Measurements from ENCODE around the gene CD247.
"Not testable (repeated sequence)": the region's sequence is repeated elsewhere in the genome, so short reads cannot be mapped to it uniquely, and the experiment has no call there.

CD247 gene

DNA sequence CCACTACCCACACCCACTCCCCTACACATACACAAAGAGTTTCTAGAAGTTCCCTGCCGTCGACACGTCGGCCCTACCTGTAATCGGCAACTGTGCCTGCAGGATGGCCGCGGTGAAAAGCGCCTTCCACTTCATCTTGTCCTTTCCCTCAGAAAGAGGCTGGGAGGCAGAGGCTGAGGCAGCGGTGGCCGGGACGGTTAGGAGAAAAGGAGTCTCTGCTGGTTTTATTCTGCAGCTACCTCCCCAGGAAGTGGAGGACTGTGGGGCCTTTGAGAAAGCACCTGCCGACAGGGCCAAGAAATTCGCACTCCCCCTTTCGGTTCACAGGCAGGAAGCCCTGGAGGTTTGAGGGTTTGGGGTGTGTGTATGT lies at the start of gene CD247:
Gene CD247, minus strand, starts transcription at position 199 of the 370 bp plus-strand sequence. Its CDS starts 64 bp downstream, at position 135.
- DNase-seq, result no peak

DNA sequence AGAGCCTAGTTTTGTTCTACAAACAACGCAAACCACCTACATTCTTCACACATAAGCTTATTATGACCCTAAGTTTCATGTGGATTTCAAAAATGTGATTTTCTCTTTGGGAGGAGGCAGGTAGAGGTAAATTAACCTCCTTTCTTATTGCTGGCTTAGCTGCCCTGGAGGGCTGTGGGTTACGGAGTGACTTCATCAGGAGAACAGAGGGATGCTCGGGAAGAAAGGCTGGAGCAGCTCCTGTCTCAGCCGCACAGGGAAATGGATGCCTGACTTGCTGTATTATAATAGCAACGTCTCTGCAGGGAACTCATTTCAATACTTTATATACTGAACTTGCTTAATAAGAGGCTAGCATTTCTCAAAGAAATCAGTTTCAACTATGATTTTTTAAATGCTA lies 49.3 kb upstream of the CD247 start:
- DNase-seq, result no peak

DNA sequence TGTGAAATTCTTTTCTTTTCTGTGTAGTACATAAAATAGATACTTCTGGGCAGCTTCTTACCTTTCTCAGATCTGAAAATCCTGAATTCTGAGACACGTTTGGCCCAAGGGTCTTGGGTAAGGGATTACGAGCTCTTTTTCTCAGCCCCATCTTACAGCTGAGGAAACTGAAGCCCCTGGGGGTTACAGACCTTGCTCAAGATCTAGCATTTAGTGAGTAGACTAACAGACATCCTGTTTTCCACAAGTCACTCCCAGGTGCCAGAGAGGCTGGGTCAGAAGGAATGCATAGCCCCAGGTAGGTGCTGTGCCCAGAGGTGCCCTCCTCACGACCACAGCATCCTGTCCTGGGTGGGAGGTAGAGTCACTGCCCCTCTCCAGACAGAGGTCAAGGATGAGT lies 48.4 kb upstream of the CD247 start:
- no peak for DNase-seq

DNA sequence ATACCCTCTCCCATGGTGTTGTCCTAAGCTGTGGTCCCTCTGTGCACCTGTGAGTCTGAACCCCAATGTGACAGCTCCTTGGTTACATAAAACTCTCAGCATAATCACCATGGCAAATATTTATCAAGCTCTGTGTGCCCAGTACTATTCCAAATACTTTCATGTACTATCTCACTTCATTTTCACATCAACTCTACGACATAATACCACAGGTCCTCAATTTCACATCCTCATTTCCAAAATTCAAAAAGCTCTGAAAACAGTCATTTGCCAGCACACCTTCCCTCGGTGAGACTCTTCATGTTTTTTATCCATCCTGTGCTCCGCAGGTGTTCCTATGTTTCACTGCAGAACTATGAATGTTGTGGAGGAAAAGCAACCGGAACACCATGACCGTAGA lies 47.6 kb upstream of the CD247 start:
- no peak for DNase-seq

DNA sequence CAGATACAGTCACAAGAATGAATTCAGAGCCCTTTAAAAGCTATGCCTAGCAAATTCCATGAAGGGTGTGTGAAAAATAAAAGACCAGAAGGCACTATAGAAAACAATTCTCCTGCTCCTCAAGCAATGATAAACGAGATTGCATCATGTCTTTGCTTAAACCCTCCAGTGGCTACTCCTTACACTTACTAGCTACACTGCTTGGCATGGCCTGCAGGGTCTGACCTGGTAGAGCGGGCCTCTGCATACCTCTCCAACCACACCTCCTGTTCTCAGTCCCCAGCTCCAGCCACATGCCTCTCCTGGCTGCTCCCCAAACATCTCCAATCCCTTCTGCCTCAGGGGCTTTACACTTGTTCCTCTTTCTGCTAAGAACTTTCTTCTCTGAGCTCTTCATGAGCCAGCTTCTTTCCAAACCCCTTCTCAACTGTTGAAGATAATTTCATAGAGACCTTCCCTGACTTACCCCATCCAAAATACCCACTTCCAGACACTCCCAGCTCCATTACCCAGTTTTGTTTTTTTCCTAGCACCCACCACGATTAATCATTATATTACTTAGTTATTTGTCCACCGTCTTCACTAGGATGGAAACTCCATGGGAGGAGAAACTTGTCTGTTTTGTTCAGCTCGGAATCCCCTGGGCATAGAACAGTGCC lies 46.4 kb upstream of the CD247 start:
- DNase-seq, result no peak

DNA sequence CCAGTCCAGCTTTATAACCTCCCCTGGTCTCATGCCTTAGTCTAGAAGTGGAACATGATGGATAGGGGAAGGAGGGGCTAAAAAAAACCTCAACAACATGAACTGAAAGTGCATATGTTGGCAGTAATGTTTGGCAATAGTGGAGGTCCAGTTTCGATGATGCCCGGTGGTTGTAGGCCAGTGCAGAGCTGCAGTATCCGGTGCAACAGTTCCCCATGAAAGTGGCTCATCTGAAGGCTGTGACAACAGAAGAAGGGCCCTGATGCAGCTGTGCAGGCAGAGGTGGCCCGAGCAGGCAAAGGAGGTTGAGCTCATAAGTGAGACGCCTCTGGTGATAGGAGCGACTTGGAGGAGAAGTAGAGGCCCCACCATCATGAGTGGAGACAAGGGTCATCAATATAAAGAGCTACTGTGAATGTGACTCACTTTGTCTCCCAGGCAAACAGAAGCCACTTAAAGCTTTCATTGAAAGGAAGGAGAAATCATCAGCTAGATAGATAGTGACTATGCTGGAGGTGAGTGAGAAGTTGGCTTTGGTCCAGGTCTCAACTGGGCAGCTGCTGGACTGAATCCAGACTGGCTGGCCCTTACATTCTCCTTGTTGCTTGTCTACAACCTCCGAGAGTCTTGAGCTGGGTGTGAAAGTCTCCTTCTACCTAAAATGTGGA lies 45.4 kb upstream of the CD247 start:
- no peak for DNase-seq

DNA sequence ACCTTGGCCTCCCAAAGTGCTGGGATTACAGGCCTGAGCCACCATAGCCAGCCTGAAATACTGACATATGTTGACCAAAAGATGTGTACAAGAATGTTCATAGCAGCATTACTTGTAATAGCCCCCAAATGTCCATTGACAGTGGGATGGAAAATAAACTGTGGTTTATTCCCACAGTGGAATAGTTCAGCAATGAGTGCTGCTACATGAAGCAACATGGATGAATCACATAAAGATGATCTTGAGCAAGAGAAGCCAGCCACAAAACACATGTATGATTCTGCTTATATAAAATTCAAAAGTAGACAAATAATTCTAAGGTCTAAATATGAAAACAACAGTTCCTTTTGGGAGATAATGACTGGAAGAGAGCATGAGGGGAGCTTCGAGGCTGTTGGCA lies 44.4 kb upstream of the CD247 start:
- DNase-seq, result no peak

DNA sequence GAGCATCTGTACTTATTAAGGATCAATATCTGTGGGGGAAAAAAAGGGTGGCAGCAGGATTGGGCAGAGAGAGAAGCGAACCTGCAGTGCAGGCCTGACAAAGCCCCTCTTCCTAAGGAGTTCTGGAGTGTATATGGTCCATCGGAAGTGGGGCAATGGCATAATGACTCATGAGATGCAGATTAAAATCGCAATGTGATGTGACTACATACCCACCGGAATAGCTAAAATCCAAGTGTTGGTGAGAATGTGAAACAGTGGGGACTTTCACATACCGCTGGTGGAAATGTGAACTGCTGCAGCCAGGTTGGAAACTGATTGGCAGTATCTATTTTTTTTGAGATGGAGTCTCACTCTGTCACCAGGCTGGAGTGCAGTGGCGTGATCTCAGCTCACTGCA lies 43.4 kb upstream of the CD247 start:
- no peak for DNase-seq

DNA sequence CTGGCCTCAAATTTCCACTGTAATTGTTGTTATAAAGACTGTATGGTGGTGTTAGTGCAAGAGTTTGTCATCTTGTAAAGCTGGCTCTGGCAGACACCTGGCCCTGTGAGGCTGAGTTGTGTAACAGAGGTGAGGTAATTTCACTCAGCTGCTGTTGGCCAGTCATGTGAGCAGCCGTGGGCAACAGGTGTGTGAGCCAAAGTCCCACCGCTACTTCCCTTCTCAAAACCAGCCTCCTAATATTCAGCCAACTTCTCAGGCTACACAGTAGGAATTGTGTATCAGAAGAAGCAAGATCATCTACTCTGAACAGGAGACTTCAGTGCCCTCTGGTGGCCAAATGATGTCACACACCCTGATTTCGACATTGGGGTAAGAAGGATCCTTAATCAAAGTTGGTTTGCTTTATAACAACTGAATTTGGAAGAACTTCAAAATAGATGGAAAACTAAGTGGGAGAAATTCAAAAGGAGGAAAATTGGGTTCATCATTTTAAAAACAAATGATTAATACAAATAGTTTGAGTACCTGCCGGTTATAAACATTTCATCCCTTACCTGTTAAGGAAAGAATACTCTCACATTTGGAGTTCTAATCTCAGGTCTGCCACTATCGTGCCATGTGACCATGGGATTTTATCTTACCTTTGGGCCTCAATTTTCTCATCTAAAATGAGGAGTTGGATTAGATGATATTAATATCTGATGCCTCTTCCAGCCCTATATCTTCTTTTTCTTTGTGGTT lies 37.8 kb upstream of the CD247 start:
- peak in 1 of 2 experiments; percentile 56 for DNase-seq

DNA sequence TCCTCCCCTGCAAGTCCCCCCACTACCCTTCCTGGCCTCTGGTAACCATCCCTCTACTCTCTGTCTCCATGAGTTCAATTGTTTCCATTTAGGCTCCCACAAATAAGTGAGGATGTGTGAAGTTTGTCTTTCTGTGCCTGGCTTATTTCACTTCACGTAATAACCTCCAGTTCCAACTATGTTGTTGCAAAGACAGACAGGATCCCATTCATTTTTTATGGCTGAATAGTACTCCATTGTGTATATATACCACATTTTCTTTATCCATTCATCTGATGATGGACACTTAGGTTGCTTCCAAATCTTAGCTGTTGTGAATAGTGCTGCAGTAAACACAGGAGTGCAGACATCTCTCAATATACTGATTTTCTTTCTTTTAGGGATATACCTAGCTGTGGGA lies 36.7 kb upstream of the CD247 start:
- not testable (repeated sequence) for DNase-seq

DNA sequence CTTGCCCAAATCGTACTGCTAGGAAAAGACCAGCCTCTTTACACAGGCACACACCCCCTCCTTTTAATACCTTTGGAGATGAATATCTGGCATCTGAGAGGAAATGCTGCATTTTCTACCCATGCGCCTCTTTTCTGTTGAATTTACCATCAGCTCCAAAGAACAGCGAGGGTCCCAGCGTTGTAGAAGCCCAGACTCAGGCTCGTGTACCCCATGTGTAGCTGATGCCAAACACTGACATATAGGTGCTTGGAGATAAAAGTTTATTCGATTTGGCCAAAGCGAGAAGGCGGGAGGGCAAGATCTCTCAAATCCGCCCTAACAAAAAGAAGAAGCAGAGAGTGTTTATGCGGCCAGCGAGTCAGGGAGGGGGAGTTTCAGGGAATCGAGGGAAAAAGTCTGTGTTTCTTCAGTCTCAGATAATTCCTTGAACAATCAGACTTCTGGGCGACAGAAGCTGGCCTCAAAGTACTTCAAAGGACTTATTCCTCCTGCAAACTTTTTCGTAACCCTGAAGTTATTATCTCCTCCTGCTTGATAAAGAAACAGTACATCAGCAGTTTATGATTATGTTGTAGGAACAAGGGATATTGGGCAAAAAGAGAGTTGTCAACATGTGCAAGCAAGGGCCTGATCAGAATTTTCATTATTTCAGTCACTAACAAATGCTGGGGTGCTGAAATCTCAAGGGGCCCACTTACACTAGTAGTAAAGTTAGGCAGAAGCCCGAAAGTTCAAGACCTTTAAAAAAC lies 35.9 kb upstream of the CD247 start:
- no peak for DNase-seq

DNA sequence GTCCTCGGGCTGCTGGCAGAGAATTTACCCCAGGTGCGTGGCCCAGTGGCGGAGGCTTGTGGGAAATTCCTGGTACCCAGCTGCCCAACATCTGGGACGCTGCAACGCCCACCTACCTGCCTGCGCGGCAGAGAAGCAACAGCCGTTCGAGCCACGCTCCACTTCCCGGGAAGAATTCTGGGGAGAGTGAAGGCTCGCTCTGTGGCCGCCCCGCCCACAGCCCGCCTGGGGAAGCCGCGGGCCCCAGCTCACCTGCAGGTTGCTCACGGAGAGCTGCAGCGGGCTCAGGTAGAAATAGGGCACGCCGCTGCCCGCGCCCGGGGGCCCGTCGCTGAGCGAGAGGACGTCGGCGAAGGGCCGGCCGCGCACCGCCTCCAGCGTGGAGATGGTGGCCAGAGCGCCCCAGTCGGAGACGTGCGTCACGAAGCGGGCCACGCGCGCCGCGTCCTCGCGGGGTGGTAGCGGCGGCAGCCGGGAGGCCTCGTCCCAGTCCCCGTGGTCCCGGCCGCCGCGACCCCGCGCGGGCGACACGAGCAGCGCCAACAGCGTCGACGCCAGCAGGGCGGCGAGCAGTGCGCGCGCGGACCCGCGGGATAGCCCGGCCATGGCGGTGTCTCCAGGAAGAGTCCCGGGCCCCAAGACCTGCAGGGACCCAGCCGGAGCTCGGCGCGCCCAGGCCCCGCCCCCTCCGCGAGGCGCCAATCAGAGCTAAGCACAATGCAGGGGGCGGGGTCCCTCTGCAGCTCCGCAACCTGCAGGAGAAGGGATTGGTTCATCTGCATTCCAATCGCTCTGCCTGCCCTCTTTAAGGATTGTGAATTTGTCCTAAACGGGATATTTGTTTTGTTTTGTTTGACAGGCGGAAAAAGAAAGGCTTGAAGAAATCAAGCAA lies 35.1 kb upstream of the CD247 start, which contains the start of gene CREG1:
Gene CREG1, minus strand, starts transcription at position 627 of the 892 bp plus-strand sequence.
- peak; percentile 74 to 88 for DNase-seq

DNA sequence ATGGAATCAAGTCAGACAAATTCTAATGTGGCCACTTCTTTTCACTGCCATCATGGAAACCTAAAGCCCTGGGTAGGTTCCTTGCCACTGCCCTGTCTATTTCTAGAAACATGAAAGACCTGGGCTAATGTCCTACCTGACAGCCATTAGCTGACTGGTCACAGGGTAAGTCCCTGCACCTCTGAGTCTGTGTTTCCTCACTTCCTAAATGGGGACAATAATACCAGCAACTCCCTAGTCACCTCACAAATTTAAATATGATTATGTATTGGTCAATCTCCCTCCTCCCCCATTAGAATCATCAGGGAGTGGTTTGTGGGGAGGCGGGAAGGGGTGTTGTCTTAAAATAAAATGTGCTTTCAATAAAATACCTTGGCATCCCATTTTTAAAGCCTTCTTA lies 33.0 kb upstream of the CD247 start:
- no peak for DNase-seq

DNA sequence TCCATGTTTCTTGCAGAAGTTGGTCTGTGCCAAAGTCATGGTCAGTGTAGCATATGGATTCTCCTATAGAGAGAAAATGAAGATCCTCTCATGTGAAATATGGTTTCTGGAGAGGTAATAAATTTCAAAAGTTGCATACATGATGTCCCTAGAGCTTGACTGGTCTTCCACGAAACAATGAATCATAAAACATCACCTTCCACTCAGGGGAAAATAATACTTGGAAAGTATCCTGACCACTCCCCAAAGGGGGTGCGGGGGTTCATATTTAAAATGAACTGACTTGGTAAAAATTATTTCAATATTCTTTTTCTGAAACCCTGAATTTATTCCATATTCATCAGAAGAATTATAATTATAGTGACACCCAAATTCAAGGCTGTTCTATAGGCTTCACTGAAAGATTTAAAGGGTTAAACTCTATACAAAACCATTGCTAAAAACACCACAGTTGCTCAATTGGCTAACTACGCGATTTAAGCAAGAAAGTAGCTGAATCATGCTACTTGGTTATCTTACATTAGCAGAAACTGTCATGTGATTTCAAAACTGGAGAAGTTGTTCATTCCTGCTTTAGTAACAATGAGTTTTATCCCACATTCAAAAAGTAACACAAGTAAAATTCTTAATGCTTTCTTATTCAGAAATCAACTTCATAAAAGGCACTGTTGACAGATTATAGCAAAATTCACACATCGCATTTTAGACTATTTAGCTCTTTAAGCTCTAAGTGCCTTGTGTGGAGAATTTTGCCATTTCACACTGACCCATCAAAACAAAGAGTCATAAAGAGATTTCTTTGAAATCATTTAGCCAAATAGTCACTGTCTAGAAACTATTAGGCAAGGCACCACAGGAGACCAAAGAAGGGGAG lies 30.0 kb upstream of the CD247 start:
- no peak for DNase-seq

DNA sequence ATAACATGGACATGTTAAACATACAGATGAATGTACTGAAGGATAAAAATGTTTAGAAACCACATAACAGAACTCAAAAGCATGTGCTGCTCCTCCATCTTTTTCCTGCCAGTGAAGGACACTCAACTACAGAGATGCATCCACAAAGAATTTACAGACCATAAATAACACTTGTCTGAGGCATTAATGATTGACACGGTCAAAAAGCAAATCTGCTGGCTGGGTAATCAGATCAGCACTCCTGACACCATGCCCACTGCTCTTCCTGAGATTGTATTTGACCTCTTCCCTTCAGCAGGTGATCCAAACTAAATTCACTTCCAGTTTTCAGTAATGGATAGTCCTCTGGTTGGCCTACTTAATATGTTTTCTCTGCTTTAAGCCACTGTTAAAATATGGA lies 28.6 kb upstream of the CD247 start:
- DNase-seq, result no peak

DNA sequence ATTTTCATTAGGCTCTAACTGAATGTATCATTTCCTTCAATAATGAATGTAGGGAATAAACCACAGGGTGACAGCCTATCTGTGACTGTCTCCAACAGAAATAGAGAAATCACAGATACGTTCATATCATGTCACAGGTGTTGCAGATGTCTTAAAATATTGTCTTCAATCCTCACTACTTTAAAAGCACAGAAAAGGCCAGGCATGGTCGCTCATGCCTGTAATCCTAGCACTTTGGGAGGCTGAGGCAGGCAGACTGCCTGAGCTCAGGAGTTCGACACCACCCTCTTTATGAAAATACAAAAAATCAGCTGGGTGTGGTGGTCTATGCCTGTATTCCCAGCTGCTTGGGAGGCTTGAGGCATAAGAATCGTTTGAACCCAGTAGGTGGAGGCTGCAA lies 27.0 kb upstream of the CD247 start:
- DNase-seq, result no peak

DNA sequence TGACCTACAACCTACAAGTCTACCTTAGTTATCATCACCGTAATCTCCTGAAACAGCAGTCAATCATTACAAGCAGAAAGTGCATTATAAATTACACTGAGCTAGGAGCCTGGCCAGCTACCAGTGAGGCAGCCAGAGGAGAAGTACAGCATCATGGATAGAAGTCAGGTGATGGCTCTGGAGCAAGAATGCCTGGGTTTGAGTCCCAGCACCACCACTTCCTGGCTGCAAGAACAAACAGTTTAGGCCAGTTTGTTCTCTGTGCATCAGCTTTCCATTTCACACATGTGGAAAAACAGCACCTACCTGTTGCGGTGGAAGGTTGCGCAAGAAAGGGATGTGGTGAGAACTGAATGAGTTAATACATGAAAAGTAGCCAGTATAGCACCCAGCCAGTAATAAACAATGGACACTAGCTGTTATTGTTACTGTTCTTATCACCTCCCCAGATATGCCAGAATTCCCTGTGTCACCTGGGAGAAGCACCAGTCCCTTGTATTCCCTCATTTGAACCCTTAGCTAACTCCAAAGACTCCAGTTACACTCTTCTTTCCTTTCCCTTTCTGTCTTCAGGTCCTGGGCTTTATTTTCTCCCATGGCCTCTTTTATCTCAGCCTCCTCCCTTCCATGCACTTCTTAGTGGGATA lies 26.2 kb upstream of the CD247 start:
- no peak for DNase-seq

DNA sequence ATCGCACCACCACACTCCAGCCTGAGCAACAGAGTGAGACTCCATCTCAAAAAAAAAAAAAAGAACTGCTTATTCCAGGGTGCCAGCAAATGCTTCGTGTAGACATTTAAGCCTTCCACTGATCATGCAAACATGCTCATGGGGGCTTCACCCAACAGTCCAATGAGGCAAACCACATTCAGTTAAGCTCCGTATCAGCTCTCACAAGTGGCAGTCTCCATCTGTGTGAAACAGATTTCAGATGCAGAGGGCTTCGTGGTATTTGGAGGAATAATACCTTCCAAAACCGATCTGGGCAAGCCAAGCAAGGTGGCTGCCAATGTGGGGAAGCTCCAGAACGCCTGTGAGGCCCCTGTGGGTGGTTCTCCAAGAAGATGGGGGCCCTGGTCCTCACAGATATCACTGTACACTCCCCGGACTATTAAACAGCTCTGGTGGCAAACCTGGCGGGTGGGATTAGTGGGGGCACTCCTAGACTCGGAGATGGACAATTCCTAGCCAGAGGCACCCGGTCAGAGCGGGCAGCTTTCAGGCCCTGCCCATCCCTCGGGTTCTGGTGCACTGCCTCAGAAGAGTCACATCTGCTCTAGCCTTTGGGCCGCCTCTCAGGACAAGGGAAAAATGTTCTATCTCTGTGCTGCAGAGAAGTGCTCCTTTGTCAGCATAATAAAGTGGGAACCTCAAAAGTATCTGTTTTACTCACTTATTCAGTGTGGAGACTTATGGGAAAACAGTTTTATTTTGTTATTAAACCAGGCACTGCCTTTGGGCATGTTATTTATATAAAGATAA lies 25.1 kb upstream of the CD247 start:
- DNase-seq, result no peak

DNA sequence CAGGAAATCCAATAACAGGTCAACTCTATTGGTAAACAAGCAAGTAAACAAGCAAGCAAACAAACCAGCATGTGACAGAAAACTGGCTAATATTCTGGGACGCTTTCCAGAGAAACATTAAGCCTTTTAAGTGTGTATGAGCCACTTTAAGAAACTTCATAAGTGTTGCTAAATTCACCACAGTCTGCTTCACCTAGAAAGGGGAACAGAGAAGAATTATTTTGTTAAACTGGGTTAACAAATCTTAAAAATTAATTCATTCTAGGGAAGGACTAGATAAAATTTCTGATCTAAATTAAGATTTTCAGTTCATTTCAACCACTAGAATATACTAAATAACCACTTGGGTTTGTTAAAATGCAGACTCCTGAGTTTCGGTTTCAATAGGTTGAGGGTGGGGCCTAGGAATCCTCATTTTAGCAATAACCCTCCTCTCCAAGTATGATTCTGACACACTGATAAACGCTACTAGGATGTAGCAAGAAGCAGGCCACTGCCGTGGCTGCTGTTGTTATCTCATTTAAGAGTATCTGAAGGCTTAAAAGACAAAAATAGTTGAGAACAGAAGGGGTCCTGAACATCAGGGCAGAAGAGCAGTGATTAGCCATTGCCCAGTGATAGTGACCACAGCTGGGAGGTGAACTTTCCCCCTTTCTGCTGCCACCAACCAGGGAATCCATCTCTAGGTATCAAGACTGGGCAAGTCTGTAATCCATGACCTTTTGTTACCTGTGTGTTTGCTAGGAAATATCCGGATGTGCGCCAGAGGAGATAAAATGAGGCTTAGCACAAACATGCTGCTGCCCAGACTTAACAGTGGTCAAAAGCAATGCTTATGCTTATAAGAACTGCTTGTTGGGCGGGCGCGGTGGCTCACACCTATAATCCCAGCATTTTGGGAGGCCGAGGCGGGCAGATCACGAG lies 24.0 kb upstream of the CD247 start:
- DNase-seq, result no peak
